Heart right ventricle (tissue), 16 donors: ENCODE results near the gene ARL15. TPM values are rescaled to one million over a fixed set of nuclear protein-coding genes. Genes with fewer than 3 reads are reported as not detected.

Experiments
- ATAC-seq, 8 donors: fragments of 200-7000 bp; cut with Tn5 transposase; one replicate each; pipeline ENCODE4 v1.9.1; 2020; ENCODE audit warnings: mild to moderate bottlenecking in 8 of 8, moderate library complexity in 8 of 8, moderate number of reproducible peaks in 1 of 8
- DNase-seq, 2 donors: peaks; one replicate each; pipeline ENCODE4 v3.0.0-alpha.2; 2020
- H3K27ac ChIP-seq, 10 donors: fragments of 200-600 bp; sonication (generic) in 2 of 10; one replicate each; pipeline versions ENCODE4 v1.5.0 to v1.8.0; 2020 to 2022; ENCODE audit warnings: mild to moderate bottlenecking in 3 of 10
- H3K27me3 ChIP-seq, 7 donors: fragments of 200-600 bp; one replicate each; pipeline ENCODE4 v1.8.0; 2021 to 2022; ENCODE audit warnings: mild to moderate bottlenecking in 2 of 7
- H3K36me3 ChIP-seq, 9 donors: fragments of 200-600 bp; sonication (generic) in 1 of 9; one replicate each; pipeline versions ENCODE4 v1.5.0 to v1.8.0; 2020 to 2022; ENCODE audit warnings: mild to moderate bottlenecking in 2 of 9
- H3K4me1 ChIP-seq, 9 donors: fragments of 200-600 bp; sonication (generic) in 1 of 9; one replicate each; pipeline versions ENCODE4 v1.5.0 to v1.8.0; 2020 to 2022; ENCODE audit warnings: mild to moderate bottlenecking in 4 of 9
- H3K4me3 ChIP-seq, 10 donors: fragments of 200-600 bp; sonication (generic) in 2 of 10; one replicate each; pipeline versions ENCODE4 v1.5.0 to v1.8.0; 2020 to 2022; ENCODE audit warnings: mild to moderate bottlenecking in 7 of 10, moderate library complexity in 2 of 10
- H3K9me3 ChIP-seq, 11 donors: fragments of 200-600 bp in 10 of 11; sonication (generic) in 2 of 11; one replicate each; pipeline versions ENCODE4 v1.5.0 to v1.8.0; 2013 to 2022; ENCODE audit warnings: mild to moderate bottlenecking in 2 of 11, control low read depth in 1 of 11, moderate library complexity in 1 of 11
- CTCF ChIP-seq, 9 donors: fragments of 200-600 bp; sonication (generic) in 2 of 9; IDR thresholded peaks; one replicate each; pipeline versions ENCODE4 v1.5.0 to v1.8.0; 2021 to 2022; ENCODE audit warnings: antibody characterized with exemption in 9 of 9, mild to moderate bottlenecking in 5 of 9, moderate library complexity in 1 of 9
- WGBS, 2 donors: extraction: QIAGEN DNeasy Blood & Tissue Kit; methylation state at CpG; one replicate each; pipeline ENCODE4 v1.1.7; 2013; ENCODE audit warnings: inconsistent platforms in 1 of 2; 5-methylcytosine and 5-hydroxymethylcytosine counted together
- intact Hi-C, 10 donors: fragments of 100-400 bp; cut with DNase I; formaldehyde crosslinking; loops; one replicate each; pipeline versions ENCODE4 v1.11.1 to v1.14.2; 2022
- polyA plus RNA-seq, 2 donors: library from polyadenylated mRNA; stranded (reverse); fragments of 200-250 nt; gene quantifications; one replicate each; pipeline ENCODE4 v1.2.3, GENCODE V29; 2013
- total RNA-seq, 10 donors: library from RNA; stranded (reverse); fragmentation: NEBNext Ultra II Directional in 3 of 10; extraction: Animal tissue kit (Norgen Biotek cat#: 25700) in 3 of 10; gene quantifications; one replicate each; pipeline versions ENCODE4 v1.2.1 to v1.2.4, GENCODE V29; 2021 to 2023
- donor health status: Arrhythmogenic right ventricular cardiomyopathy.
- donor health status: ischemic (EF 13 %, LVEDD 7.1; RV severe dilation, severe dysfunction).
- donor health status: healthy with polysubstance abuse.
- donor health status: DM: no; HTN: yes; CAD: no.
- donor health status: DM: no; HTN: no; CAD: no.
- donor health status: ischemic (EF 25% LVEDD 6.9; RV normal size, moderate dysfunction).
- donor health status: ischemic (EF 25% LVEDD 5.7; RV mildly dilated, moderate dysfunction).
- donor health status: healthy.
- donor health status: DM: yes; HTN: yes; CAD: no.
- donor health status: Ischemic cardiomyopathy.
- donor health status: ischemic (EF 35%, LVEDD 5.7; RV mildly dilated, moderate dysfunction).
- donor health status: nonischemic (EF 11% LVEDD 7.7; RV severe dilation, severe dysfunction).
- donor health status: DM: yes; HTN: yes; CAD: no.
- donor health status: PGD.
- donor health status: ischemic (EF 29% LVEDD 5.4; RV normal size, mild dysfunction).
- donor health status: nonischemic (EF 23%, LVEDD 6.1; RV moderate dilation, normal function).

The ARL15 gene
- total and polyA plus RNA-seq, 12 donors = 7.8 to 31.8 (median 26.9) TPM

GRCh38 chr5:53884844-53885243 lies 425.5 kb downstream of the ARL15 start:
- H3K27ac ChIP-seq = no peak overlapping the region
- H3K27me3 ChIP-seq = no peaks in the 10 kb centered on the region
- intact Hi-C loops = loop anchor here in 1 of 10 donors (10.0 kb wide), 1 partner anchor 330 kb away; no protein-coding TSS in a partner anchor
- no peak for DNase-seq
- H3K9me3 ChIP-seq = no peaks in the 10 kb centered on the region
- no peak for TF ChIP-seq CTCF (IDR thresholded peaks at IDR 0.05)
- ATAC-seq = no peak
- no peak overlapping the region for H3K4me3 ChIP-seq
- no peaks in the 10 kb centered on the region for H3K4me1 ChIP-seq
- 74 to 81% methylated on average over 2 of the region's 2 CpGs for WGBS, 2 donors
- peaks cover 0 to 26% (median 0%) of the 10 kb centered on the region in 9 donors for H3K36me3 ChIP-seq

GRCh38 chr5:53884417-53884816 lies 426.0 kb downstream of the ARL15 start:
- H3K36me3 ChIP-seq = peaks cover 0 to 26% (median 0%) of the 10 kb centered on the region in 9 donors
- ATAC-seq = no peak
- H3K9me3 ChIP-seq = no peaks in the 10 kb centered on the region
- H3K4me1 ChIP-seq = no peaks in the 10 kb centered on the region
- no peak for DNase-seq
- H3K27me3 ChIP-seq = no peaks in the 10 kb centered on the region
- no peak overlapping the region for H3K4me3 ChIP-seq
- no peak for TF ChIP-seq CTCF (IDR thresholded peaks at IDR 0.05)
- H3K27ac ChIP-seq = no peak overlapping the region
- WGBS, 2 donors = 69 to 73% methylated on average over 14 of the region's 14 CpGs
- intact Hi-C loops = loop anchor here in 1 of 10 donors (10.0 kb wide), 1 partner anchor 330 kb away; no protein-coding TSS in a partner anchor

- TF ChIP-seq CTCF (IDR thresholded peaks at IDR 0.05) = no peak
- Histone ChIP-seq H3K27me3 (no peaks in the 10 kb centered on the region), H3K27ac (no peak overlapping the region), H3K36me3 (peaks cover 0 to 26% (median 0%) of the 10 kb centered on the region in 9 donors), H3K4me3 (no peak overlapping the region), H3K9me3 (no peaks in the 10 kb centered on the region), H3K4me1 (no peaks in the 10 kb centered on the region)
- ATAC-seq (no peak), DNase-seq (no peak)
- intact Hi-C loops = loop anchor here in 1 of 10 donors (10.0 kb wide), 1 partner anchor 332 kb away; no protein-coding TSS in a partner anchor
Observed at GRCh38 chr5:53882676-53883031, 427.7 kb downstream of the ARL15 start.

- no peak for ATAC-seq
- Histone ChIP-seq H3K27ac (no peak overlapping the region), H3K4me3 (no peak overlapping the region), H3K4me1 (peaks cover 0 to 4% (median 0%) of the 10 kb centered on the region in 9 donors), H3K9me3 (no peaks in the 10 kb centered on the region), H3K36me3 (peaks cover 0 to 26% (median 0%) of the 10 kb centered on the region in 9 donors), H3K27me3 (no peaks in the 10 kb centered on the region)
- intact Hi-C loops = loop anchor here in 1 of 10 donors (10.0 kb wide), 1 partner anchor 333 kb away; no protein-coding TSS in a partner anchor
- no peak for DNase-seq
- no peak for TF ChIP-seq CTCF (IDR thresholded peaks at IDR 0.05)
- WGBS, 2 donors = 89 to 97% methylated on average over 1 of the region's 1 CpG
Observed at GRCh38 chr5:53882006-53882675, 428.2 kb downstream of the ARL15 start.
